Hypothalamus (tissue), 51 donors: ENCODE measurements around the gene SPPL2B.
"Not testable (repeated sequence)": the region's sequence is repeated elsewhere in the genome, so short reads cannot be mapped to it uniquely, and the experiment has no call there.

ENCODE experiments used
- DNase-seq, 51 donors: peaks; one replicate each; lab custom pipeline; 2025; lab: John Stamatoyannopoulos, UW

Gene SPPL2B

GRCh38 chr19:2397173-2397572 lies 68.7 kb downstream of the SPPL2B start:
- not testable (repeated sequence) for DNase-seq

- DNase-seq, result no peak
Observed at GRCh38 chr19:2398735-2399305, 70.3 kb downstream of the SPPL2B start.

GRCh38 chr19:2399582-2399981 lies 71.1 kb downstream of the SPPL2B start:
- no peak for DNase-seq
